Astrocyte (in vitro differentiated cells and primary cell): ENCODE data around the gene OPRL1.

Experiments
- EZH2 ChIP-seq: IDR thresholded peaks from 2 replicates; pipeline ENCODE4 v1.6.1; 2012; ENCODE audit warnings: mild to moderate bottlenecking, low read length, inconsistent platforms; ENCODE audit not compliant: insufficient read depth
- TF ChIP-seq, protein P1 (sequence below): IDR thresholded peaks from 2 replicates; pipeline ENCODE4 v1.5.1; 2011; ENCODE audit warnings: low read depth, mild to moderate bottlenecking, inconsistent platforms, low read length, moderate library complexity; ENCODE audit not compliant: insufficient read depth

DNA sequence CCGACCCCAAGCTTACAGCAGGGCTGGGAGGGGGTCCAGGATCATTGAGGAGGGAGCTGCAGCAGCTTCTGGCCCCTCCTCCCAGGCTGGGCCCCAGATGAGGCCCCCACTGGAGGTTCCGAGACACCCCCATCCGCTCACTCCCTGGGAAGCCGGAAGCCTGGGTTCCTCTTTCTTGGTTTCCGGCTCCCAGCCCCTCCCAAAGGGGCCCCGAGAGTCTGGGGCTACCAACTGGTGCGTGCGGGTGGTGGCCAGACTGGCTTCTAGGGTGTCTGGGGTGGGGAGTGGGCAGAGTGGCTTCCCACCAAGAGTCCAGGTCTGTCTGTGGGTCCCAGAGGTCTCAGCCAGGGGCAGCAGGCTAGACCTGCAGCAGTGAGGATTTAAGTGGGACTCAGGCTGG is 2.8 kb upstream of the OPRL1 start:
- TF ChIP-seq, protein P1, sequence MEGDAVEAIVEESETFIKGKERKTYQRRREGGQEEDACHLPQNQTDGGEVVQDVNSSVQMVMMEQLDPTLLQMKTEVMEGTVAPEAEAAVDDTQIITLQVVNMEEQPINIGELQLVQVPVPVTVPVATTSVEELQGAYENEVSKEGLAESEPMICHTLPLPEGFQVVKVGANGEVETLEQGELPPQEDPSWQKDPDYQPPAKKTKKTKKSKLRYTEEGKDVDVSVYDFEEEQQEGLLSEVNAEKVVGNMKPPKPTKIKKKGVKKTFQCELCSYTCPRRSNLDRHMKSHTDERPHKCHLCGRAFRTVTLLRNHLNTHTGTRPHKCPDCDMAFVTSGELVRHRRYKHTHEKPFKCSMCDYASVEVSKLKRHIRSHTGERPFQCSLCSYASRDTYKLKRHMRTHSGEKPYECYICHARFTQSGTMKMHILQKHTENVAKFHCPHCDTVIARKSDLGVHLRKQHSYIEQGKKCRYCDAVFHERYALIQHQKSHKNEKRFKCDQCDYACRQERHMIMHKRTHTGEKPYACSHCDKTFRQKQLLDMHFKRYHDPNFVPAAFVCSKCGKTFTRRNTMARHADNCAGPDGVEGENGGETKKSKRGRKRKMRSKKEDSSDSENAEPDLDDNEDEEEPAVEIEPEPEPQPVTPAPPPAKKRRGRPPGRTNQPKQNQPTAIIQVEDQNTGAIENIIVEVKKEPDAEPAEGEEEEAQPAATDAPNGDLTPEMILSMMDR, result no peak
- TF ChIP-seq EZH2, result no peak
